SK-N-MC (cell line): Measurements from ENCODE around the gene VIT.

ENCODE experiments used
- EZH2 ChIP-seq: fragments of 200-600 bp; sonication (generic); IDR thresholded peaks from one replicate; pipeline ENCODE4 v1.6.1; 2017; ENCODE audit warnings: antibody characterized with exemption
- POLR2AphosphoS5 ChIP-seq: IDR thresholded peaks from 2 replicates; pipeline ENCODE4 v1.6.1; 2012; ENCODE audit warnings: mild to moderate bottlenecking, low read depth, low read length, borderline replicate concordance

DNA sequence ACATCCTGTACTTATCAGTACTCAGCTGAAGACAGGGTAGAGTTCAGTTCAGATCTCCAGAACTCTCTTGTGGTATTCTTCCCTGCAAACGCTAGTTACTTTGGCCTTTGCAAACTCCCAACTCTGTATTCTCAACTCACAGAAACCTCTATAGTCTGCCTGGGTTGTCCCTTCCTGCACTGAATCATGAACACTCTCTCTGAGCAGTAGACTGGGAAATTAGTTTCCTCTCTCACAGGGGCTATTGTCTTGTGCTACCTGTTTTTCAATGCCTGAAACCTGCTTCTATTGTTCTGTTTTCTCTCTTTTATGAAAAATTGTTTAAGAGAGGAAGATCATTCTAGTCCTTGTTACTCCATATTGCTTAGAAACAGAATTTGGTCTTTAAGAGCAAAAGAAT is 134.7 kb downstream of the VIT start:
- TF ChIP-seq EZH2, result no peak
- no peak for TF ChIP-seq POLR2AphosphoS5
